Neuronal stem cell (in vitro differentiated cells): Measurements from ENCODE around the gene POLG.
"Not testable (repeated sequence)": the region's sequence is repeated elsewhere in the genome, so short reads cannot be mapped to it uniquely, and the experiment has no call there.

Experiments
- DNase-seq: peaks from one replicate; pipeline ENCODE4 v3.0.0-alpha.2; 2013; ENCODE audit warnings: low spot score
- H2AFZ ChIP-seq: one replicate; pipeline ENCODE4 v1.6.1; 2013; ENCODE audit warnings: mild to moderate bottlenecking, low read length, inconsistent platforms
- H2AK5ac ChIP-seq: 2 replicates; pipeline ENCODE4 v1.6.1; 2013; ENCODE audit warnings: low read depth, mild to moderate bottlenecking, inconsistent platforms, low read length, moderate library complexity, mixed read lengths
- H2BK120ac ChIP-seq: 2 replicates; pipeline ENCODE4 v1.6.1; 2013; ENCODE audit warnings: low read depth, mild to moderate bottlenecking, inconsistent platforms, low read length, moderate library complexity, mixed read lengths
- H2BK12ac ChIP-seq: one replicate; pipeline ENCODE4 v1.6.1; 2013; ENCODE audit warnings: low read length, inconsistent platforms
- H2BK15ac ChIP-seq: 2 replicates; pipeline ENCODE4 v1.6.1; 2013; ENCODE audit warnings: mild to moderate bottlenecking, low read length, inconsistent platforms, mixed read lengths
- H2BK5ac ChIP-seq: one replicate; pipeline ENCODE4 v1.6.1; 2013; ENCODE audit warnings: inconsistent platforms, mild to moderate bottlenecking, low read length, moderate library complexity
- H3K14ac ChIP-seq: one replicate; pipeline ENCODE4 v1.6.1; 2013; ENCODE audit warnings: low read length, inconsistent platforms
- H3K18ac ChIP-seq: 2 replicates; pipeline ENCODE4 v1.6.1; 2013; ENCODE audit warnings: low read length, inconsistent platforms
- H3K23ac ChIP-seq: 2 replicates; pipeline ENCODE4 v1.6.1; 2013; ENCODE audit warnings: low read depth, mild to moderate bottlenecking, mixed read lengths, low read length, inconsistent platforms; ENCODE audit not compliant: poor library complexity
- H3K27ac ChIP-seq: replicated peaks from 3 replicates; pipeline ENCODE4 v1.5.1; 2013; ENCODE audit warnings: low read length, inconsistent platforms
- H3K27me3 ChIP-seq, 3 experiments: 2 replicates each; pipeline ENCODE4 v1.6.1; 2013; ENCODE audit warnings: low read length in 3 of 3, mild to moderate bottlenecking in 2 of 3, inconsistent platforms in 1 of 3, low read depth in 1 of 3, mixed read lengths in 1 of 3, moderate library complexity in 1 of 3; ENCODE audit not compliant: control insufficient read depth in 3 of 3, insufficient read depth in 3 of 3
- H3K36me3 ChIP-seq, 2 donors: replicated peaks in 1 of 2; 2 replicates each; pipeline ENCODE4 v1.6.1; 2013; ENCODE audit warnings: low read length in 2 of 2; ENCODE audit not compliant: control insufficient read depth in 2 of 2, insufficient read depth in 2 of 2
- H3K4ac ChIP-seq: 2 replicates; pipeline ENCODE4 v1.6.1; 2013; ENCODE audit warnings: inconsistent platforms, mild to moderate bottlenecking, low read length, moderate library complexity
- H3K4me1 ChIP-seq, 2 donors: 1 replicate in 1 of 2; 2 replicates in 1 of 2; pipeline ENCODE4 v1.6.1; 2013; ENCODE audit warnings: low read length in 2 of 2, low read depth in 1 of 2; ENCODE audit not compliant: control insufficient read depth in 2 of 2, insufficient read depth in 1 of 2
- H3K4me2 ChIP-seq: one replicate; pipeline ENCODE4 v1.6.1; 2013; ENCODE audit warnings: mild to moderate bottlenecking, low read length, inconsistent platforms; ENCODE audit not compliant: insufficient read depth, poor library complexity, severe bottlenecking
- H3K4me3 ChIP-seq, 2 donors: 2 replicates each; pipeline ENCODE4 v1.5.1; 2013; ENCODE audit warnings: low read length in 2 of 2, mild to moderate bottlenecking in 2 of 2, inconsistent platforms in 1 of 2, moderate library complexity in 1 of 2
- H3K79me1 ChIP-seq: one replicate; pipeline ENCODE4 v1.6.1; 2013; ENCODE audit warnings: low read depth, mild to moderate bottlenecking, inconsistent platforms, low read length, moderate library complexity
- H3K9ac ChIP-seq: one replicate; pipeline ENCODE4 v1.6.1; 2013; ENCODE audit warnings: mild to moderate bottlenecking, low read depth, low read length, inconsistent platforms; ENCODE audit not compliant: poor library complexity
- H3K9me3 ChIP-seq, 2 donors: replicated peaks in 1 of 2; 2 replicates each; pipeline versions ENCODE3 to v1.6.1; 2013; ENCODE audit warnings: low read length in 2 of 2, mild to moderate bottlenecking in 2 of 2, inconsistent platforms in 1 of 2, low read depth in 1 of 2, mixed read lengths in 1 of 2, moderate library complexity in 1 of 2; ENCODE audit not compliant: control insufficient read depth in 2 of 2, insufficient read depth in 1 of 2
- H4K8ac ChIP-seq: one replicate; pipeline ENCODE4 v1.6.1; 2013; ENCODE audit warnings: low read depth, mild to moderate bottlenecking, inconsistent platforms, low read length, moderate library complexity
- H4K91ac ChIP-seq: one replicate; pipeline ENCODE4 v1.6.1; 2013; ENCODE audit warnings: low read length, low read depth, mild to moderate bottlenecking, inconsistent platforms; ENCODE audit not compliant: poor library complexity
- WGBS, 2 donors: extraction: QIAGEN DNeasy Blood & Tissue Kit; methylation state at CpG; one replicate each; pipeline ENCODE4 v1.1.7; 2013; ENCODE audit warnings: missing lambda C conversion rate in 2 of 2, mixed read lengths in 1 of 2; ENCODE audit not compliant: insufficient read length in 2 of 2, insufficient replicate concordance in 1 of 2; ENCODE audit errors: extremely low coverage in 2 of 2; 5-methylcytosine and 5-hydroxymethylcytosine counted together
- small RNA-seq: library from polyadenylated mRNA; stranded (forward); fragments of <200 nt; extraction: miRNeasy Mini kit (QIAGEN cat#:217004); gene quantifications from one replicate; pipeline ENCODE3, GENCODE V24; 2013; ENCODE audit not compliant: insufficient read depth

POLG gene

DNA sequence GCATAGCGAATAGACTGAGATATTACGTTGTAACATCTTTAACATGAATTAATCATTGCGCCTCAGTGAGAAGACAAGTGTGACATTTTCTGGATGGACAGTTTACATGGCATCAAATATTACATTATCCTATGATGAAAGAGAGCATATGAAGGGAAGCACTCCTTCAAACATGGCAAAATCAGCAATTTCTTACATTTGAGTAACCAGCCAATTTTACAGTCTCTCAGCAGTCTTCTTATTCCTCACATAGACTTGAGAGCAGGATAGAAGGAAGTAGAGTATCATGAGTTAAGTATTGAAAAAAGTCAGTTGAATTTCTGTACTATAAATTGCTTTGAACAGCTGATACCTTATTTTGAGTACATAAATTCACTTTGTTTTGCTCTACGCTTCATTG, 52.0 kb downstream of the POLG start:
- Histone ChIP-seq H4K8ac (no peak overlapping the region), H3K9me3 (peaks cover 0 to 19% of the 10 kb centered on the region in 2 donors), H2BK15ac (no peak overlapping the region), H3K4me2 (no peak overlapping the region), H2BK120ac (no peak overlapping the region), H3K4me1 (no peaks in the 10 kb centered on the region), H3K4me3 (no peak overlapping the region), H2AK5ac (no peak overlapping the region), H3K79me1 (no peaks in the 10 kb centered on the region), H4K91ac (no peak overlapping the region), H3K36me3 (peaks cover 27 to 98% of the 10 kb centered on the region in 2 donors), H3K27me3 (no peaks in the 10 kb centered on the region), H3K18ac (no peak overlapping the region), H3K9ac (no peak overlapping the region), H3K14ac (no peak overlapping the region), H2BK5ac (no peak overlapping the region), H3K4ac (no peak overlapping the region), H2BK12ac (no peak overlapping the region), H3K27ac (no peak overlapping the region), H3K23ac (no peak overlapping the region), H2AFZ (no peak overlapping the region)
- DNase-seq: no peak
- no CpG with 5 or more reads among the region's 4 CpGs for WGBS, 2 donors

GRCh38 chr15:89278307-89278706, 56.3 kb downstream of the POLG start:
- Histone ChIP-seq H3K9me3 (no peaks in the 10 kb centered on the region), H3K14ac (no peak overlapping the region), H3K4me2 (no peak overlapping the region), H3K4me3 (no peak overlapping the region), H4K91ac (no peak overlapping the region), H3K27ac (no peak overlapping the region), H2BK12ac (no peak overlapping the region), H3K4ac (no peak overlapping the region), H3K23ac (no peak overlapping the region), H2BK120ac (no peak overlapping the region), H2BK15ac (no peak overlapping the region), H3K18ac (no peak overlapping the region), H2AFZ (no peak overlapping the region), H3K36me3 (peaks cover 17 to 99% of the 10 kb centered on the region in 2 donors), H2BK5ac (no peak overlapping the region), H2AK5ac (no peak overlapping the region), H3K9ac (no peak overlapping the region), H3K27me3 (no peaks in the 10 kb centered on the region), H4K8ac (no peak overlapping the region), H3K4me1 (no peaks in the 10 kb centered on the region), H3K79me1 (no peaks in the 10 kb centered on the region)
- no peak for DNase-seq
- WGBS, 2 donors: no CpG with 5 or more reads among the region's 1 CpG

- not testable (repeated sequence) for H3K23ac ChIP-seq
- peaks cover 13 to 99% of the 10 kb centered on the region in 2 donors for H3K36me3 ChIP-seq
- WGBS, 2 donors: no CpG with 5 or more reads among the region's 4 CpGs
These were observed 57.3 kb downstream of the POLG start for GRCh38 chr15:89277281-89277680.

More at GRCh38 chr15:89277281-89277680, 57.3 kb downstream of the POLG start:
- not testable (repeated sequence) for H4K8ac ChIP-seq, H4K91ac ChIP-seq, H2BK5ac ChIP-seq, H3K9ac ChIP-seq, H3K4me1 ChIP-seq, H3K27me3 ChIP-seq, H3K79me1 ChIP-seq, H3K18ac ChIP-seq, H3K4me3 ChIP-seq, DNase-seq, H3K14ac ChIP-seq, H3K4ac ChIP-seq, H3K9me3 ChIP-seq, H2BK15ac ChIP-seq, H3K4me2 ChIP-seq, H2AFZ ChIP-seq, H3K27ac ChIP-seq, H2BK12ac ChIP-seq, H2AK5ac ChIP-seq, H2BK120ac ChIP-seq

Small RNAs within 50 kb of the gene (small RNA-seq; reads per million reads assigned to genes)
- 1.2 reads per million for gene MIR6766
